Mucosa of gallbladder (tissue), 1 donor: ENCODE data around the gene MIA2. TPM values are rescaled to one million over a fixed set of nuclear protein-coding genes. Genes with fewer than 3 reads are reported as not detected.
A peak's percentile ranks its signal among the peaks of the same experiment; 100 is the strongest.
"Not testable (repeated sequence)": the region's sequence is repeated elsewhere in the genome, so short reads cannot be mapped to it uniquely, and the experiment has no call there.

Experiments
- DNase-seq: peaks from one replicate; pipeline ENCODE4 v3.0.0-alpha.2; 2020; ENCODE audit warnings: low spot score
- total RNA-seq: library from RNA; stranded (reverse); gene quantifications from one replicate; pipeline ENCODE4 v1.2.1, GENCODE V29; 2021
- donor health status: DM: no; HTN: no; CAD: no.

MIA2 gene
- total RNA-seq, 1 donor from 2014 or later, result 81.7 TPM

GRCh38 chr14:39229601-39230110, 4.1 kb upstream of the MIA2 start:
- no peak for DNase-seq

- no peak for DNase-seq
These were observed 3.2 kb upstream of the MIA2 start for GRCh38 chr14:39230416-39231035.

GRCh38 chr14:39231751-39232553, 1.8 kb upstream of the MIA2 start:
- DNase-seq, result not testable (repeated sequence)

- no peak for DNase-seq
These were observed 930 bp upstream of the MIA2 start for GRCh38 chr14:39232554-39233415.

- DNase-seq, result not testable (repeated sequence)
These were observed 1.3 kb downstream of the MIA2 start for GRCh38 chr14:39234986-39235385.

GRCh38 chr14:39235466-39235865, 1.8 kb downstream of the MIA2 start:
- DNase-seq, result not testable (repeated sequence)

- no peak for DNase-seq
These were observed 7.1 kb downstream of the MIA2 start for GRCh38 chr14:39240769-39241168.

- DNase-seq, result no peak
These were observed 7.9 kb downstream of the MIA2 start for GRCh38 chr14:39241637-39242036.

GRCh38 chr14:39243831-39244230, 10.1 kb downstream of the MIA2 start:
- DNase-seq, result no peak

- no peak for DNase-seq
These were observed 12.9 kb downstream of the MIA2 start for GRCh38 chr14:39246618-39247017.

GRCh38 chr14:39247256-39247655, 13.5 kb downstream of the MIA2 start:
- DNase-seq, result no peak

- DNase-seq, result no peak
These were observed 17.8 kb downstream of the MIA2 start for GRCh38 chr14:39251547-39251946.

GRCh38 chr14:39257388-39257787, 23.7 kb downstream of the MIA2 start:
- not testable (repeated sequence) for DNase-seq

GRCh38 chr14:39258782-39259545, 25.2 kb downstream of the MIA2 start:
- DNase-seq, result no peak

GRCh38 chr14:39260161-39260560, 26.4 kb downstream of the MIA2 start:
- DNase-seq, result not testable (repeated sequence)

GRCh38 chr14:39262214-39262613, 28.5 kb downstream of the MIA2 start:
- not testable (repeated sequence) for DNase-seq

GRCh38 chr14:39264057-39264456, 30.3 kb downstream of the MIA2 start:
- no peak for DNase-seq

- no peak for DNase-seq
These were observed 30.8 kb downstream of the MIA2 start for GRCh38 chr14:39264558-39264957.

- DNase-seq, result no peak
These were observed 31.3 kb downstream of the MIA2 start for GRCh38 chr14:39265033-39265432.

- DNase-seq, result no peak
These were observed 32.2 kb downstream of the MIA2 start for GRCh38 chr14:39265806-39266524.

- peak; percentile 88 for DNase-seq
These were observed 32.8 kb downstream of the MIA2 start for GRCh38 chr14:39266525-39266870.
